Activated naive CD8-positive, alpha-beta T cell treated with anti-CD3 and anti-CD28 coated beads, Interleukin-2, amount 50 U/mL, for 16 hours (primary cell): ENCODE results near the gene ATP9B.

Experiments
- DNase-seq: peaks from one replicate; pipeline ENCODE4 v3.0.0-alpha.2; 2020; ENCODE audit warnings: low read depth, low spot score

Gene ATP9B, protein sequence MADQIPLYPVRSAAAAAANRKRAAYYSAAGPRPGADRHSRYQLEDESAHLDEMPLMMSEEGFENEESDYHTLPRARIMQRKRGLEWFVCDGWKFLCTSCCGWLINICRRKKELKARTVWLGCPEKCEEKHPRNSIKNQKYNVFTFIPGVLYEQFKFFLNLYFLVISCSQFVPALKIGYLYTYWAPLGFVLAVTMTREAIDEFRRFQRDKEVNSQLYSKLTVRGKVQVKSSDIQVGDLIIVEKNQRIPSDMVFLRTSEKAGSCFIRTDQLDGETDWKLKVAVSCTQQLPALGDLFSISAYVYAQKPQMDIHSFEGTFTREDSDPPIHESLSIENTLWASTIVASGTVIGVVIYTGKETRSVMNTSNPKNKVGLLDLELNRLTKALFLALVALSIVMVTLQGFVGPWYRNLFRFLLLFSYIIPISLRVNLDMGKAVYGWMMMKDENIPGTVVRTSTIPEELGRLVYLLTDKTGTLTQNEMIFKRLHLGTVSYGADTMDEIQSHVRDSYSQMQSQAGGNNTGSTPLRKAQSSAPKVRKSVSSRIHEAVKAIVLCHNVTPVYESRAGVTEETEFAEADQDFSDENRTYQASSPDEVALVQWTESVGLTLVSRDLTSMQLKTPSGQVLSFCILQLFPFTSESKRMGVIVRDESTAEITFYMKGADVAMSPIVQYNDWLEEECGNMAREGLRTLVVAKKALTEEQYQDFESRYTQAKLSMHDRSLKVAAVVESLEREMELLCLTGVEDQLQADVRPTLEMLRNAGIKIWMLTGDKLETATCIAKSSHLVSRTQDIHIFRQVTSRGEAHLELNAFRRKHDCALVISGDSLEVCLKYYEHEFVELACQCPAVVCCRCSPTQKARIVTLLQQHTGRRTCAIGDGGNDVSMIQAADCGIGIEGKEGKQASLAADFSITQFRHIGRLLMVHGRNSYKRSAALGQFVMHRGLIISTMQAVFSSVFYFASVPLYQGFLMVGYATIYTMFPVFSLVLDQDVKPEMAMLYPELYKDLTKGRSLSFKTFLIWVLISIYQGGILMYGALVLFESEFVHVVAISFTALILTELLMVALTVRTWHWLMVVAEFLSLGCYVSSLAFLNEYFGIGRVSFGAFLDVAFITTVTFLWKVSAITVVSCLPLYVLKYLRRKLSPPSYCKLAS

DNA sequence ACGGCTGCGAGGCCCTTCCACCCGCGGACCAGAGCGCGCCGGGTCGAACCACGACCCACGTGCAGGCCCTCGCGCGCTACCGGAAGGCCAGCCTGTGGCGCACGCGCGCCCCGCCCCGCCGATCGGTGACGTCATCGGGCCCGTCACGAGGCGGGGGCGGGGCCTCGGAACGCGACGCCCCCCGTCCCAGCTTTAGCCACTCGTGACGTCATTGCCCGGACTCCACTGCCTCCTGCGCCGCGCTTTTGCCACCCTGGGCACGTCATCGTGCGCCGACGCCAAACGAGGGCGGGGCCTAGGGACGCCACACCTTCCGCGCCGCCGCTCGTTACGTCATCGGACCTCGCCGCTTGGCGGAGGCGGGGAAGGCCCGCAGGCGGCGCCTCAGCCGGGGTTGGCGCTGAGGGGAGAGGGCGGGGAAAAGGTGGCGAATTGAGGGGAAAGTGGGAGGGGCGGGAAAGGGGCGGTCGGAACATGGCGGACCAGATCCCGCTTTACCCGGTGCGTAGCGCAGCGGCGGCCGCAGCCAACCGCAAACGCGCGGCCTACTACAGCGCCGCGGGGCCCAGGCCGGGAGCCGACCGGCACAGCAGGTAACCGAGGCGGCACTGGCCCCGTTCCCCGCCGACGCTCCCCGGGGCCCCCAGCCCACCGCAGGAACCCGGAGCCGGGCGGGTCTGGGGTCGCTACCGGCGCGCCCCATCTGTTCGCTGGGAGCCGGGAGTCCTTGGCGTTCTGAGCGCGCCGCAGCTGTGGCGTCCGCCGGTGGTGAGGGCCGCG, at the start of gene ATP9B:
Gene ATP9B (plus strand): TSS at position 458 of the 780 bp plus-strand sequence. CDS start 17 bp downstream, at position 475.
- DNase-seq = peak; percentile 95

DNA sequence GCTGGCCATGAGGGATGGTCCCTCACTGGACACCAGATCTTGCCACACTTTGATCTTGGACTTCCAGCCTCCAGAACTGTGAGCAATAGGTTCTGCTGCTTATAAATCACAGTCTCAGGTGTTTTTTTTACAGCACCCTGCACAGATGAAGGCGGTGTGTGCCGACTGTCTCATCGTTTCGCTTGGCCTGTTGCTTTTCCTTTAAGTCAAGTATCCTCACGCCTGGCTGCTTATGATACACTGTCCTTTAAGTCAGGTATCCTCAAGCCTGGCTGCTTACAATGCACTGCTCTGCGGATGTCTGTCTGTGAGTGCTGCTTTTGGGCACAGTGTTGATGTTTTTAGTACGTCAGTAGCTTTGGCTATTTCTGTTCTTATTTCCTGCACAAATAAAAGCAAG, 49.3 kb upstream of the ATP9B start:
- DNase-seq = no peak

DNA sequence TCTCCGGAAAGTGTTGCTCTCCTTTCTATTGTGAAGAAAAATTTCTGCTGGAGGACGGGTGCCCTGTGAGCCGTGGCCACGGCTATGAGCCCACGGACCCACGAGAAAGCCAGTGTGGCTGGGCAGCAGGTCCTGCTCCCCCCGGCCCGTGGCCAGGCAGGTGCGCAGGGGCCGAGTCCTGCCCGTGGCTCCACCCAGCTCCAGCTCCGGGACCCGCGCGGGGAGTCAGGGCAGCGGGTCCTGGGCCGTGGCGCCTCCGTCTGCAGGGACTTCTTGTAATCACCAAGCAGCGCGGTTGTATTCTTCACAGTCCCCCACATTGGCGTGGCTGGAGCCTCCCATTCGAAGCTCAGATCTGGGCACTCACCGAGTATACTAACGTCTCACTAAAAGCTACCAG, 46.6 kb upstream of the ATP9B start:
- no peak for DNase-seq

DNA sequence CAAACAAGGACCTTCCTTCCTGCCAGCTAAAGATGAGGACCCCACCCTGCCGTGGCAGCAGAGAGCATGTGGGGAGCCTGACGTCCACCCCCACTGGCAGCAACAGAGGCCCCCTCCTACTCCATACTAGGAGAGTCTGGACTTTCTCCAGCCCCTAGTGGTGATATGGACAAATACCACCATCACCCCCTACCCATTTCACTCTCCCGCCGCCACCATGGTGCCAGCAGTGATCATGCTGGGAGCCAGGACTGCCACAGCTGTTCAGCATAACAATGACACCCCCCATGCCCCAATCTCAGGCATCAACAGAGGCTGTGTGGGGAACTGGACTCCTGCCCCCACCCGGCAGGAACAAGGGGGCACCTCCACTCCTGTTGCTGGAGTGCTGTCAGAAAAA, 42.7 kb upstream of the ATP9B start:
- DNase-seq = no peak

DNA sequence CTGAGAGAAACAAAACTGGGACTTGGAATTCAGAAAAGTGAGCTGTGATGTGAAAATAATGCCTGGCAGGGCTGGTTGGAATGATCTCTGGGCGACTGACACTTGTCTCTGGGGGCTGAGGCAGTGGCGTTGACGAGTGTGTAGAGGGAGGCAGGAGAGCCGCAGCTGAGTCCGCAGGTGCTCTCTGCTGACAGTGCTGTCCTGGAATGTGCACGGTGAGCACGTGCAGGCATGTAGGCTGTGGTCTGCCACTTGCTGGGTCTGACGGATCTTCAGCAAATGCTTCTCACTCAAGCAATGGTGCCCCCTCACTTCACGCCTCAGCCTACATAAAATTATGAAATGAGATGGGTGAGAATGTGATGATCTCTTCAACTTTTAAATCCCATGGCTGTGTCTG, 38.5 kb upstream of the ATP9B start:
- no peak for DNase-seq

DNA sequence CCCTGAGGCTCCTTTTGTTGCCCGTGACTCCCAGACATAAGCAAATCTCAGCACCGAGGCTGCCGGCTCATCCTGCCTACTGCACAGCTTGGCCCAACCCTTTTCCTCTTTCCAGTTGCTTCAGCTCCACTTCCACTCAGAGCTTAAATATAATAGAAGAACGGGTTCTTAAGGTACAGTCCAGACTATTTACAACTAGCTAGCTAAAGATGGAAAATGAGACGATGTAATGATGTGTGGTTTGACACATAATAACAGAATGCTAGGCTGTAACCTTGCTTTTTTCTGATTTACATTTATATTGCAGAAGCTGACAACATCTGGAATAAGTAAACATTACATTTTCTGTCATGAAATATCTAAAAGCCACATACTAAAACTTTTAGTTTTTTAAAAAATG, 26.9 kb upstream of the ATP9B start:
- DNase-seq = no peak

DNA sequence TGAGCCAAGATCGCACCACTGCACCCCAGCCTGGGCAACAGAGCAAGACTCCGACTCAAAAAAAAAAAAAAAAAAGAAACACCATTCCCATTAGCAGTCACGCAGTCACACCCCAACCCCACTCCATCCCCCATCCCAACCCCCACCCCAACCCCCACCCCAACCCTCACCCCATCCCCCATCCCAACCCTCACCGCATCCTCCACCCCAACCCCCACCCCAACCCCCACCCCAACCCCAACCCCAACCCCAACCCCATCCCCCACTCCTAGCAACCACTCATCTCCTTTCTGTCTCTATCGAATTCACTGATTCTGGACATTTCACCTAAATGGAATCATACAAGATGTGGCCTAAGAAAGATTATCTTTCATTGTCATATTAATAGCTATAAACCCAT, 25.9 kb upstream of the ATP9B start:
- DNase-seq = no peak

DNA sequence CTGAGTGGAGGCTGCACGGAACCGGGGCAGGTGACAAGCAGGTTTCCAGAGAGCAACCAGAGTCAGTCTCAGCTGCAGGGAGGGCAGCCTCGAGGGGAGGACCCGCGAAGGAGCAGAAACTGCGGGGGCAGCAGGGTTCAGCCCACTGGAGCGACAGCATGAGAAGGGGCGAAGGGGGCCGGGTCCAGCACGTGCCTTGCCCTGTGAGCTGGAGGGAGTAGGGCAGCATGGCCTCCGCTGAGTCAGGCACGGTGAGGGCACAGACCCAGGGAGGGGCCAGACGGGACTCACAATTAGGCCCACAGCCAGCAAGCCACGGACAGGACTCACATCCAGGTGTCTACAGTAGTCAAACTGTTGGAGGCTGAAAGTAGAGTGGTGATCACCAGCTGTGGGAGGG, 22.7 kb upstream of the ATP9B start:
- DNase-seq = no peak

DNA sequence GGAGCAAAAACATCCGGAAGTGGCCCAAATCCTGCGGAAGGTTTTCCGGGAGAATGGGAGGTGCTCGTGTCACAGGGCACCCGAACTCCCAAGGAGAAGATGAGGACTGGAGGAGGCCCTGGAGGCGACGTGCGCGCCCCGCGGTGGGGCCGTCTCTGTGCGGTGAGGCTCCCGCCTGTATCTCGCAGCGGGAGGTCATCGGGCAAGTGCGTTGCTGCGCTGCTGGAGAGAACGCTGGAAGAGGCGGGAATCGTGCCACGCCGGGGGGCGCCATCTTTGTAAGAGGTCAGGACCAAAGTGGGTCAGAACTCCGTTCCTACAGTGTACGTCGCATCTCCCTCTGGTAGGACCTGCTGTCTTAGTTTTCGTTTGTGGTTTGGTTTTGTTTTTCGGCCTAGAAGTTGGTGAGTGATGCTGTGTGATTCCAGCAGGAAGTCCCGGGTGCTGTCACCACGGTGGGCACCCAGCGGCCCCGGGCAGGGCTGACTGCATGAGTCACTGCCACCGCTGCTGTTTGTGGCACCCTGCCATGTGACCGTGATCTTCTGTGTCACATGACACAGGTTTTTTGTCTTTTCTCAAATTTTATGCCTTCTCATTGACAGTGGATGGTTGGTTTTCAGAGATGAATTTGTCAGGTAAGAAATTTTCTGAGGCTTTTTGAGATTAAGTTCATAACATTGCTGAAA, 21.5 kb upstream of the ATP9B start:
- no peak for DNase-seq

DNA sequence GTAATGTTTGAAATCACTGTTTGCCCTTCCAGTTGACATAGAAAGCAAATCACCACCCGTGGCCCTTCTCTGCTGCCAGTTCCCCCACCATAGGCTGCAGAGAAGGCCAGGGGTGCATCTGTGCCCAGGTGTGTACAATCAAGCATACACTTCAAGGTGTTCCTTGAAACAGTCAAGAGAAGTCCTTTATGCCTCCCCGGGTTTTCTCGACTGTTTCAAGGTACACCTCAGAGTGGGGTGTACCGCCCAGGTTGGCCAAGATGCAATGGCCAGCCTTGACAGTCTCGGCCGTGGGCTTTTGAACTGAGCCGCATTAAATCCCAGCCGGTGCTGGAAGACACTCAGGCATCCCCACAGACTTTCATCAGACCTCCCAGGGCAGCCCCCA, 21.0 kb upstream of the ATP9B start:
- no peak for DNase-seq

DNA sequence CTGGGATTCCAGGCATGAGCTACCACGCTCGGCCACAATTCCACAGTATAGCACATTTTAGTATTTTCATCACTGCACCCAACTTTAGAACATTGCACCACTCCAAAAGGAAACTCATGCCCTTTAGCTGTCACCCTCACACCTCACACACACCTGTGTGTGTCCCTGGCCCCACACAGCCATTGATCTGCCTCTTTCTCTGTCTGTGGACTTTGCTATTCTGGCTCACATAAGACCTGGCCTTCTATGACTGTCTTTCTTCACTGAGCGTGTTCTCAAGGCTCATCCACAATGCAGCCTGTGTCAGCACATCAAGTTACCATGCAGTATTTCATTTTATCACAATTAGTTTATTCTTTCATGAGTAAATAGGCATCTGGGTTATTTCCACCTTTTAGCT, 19.7 kb upstream of the ATP9B start:
- DNase-seq = no peak

DNA sequence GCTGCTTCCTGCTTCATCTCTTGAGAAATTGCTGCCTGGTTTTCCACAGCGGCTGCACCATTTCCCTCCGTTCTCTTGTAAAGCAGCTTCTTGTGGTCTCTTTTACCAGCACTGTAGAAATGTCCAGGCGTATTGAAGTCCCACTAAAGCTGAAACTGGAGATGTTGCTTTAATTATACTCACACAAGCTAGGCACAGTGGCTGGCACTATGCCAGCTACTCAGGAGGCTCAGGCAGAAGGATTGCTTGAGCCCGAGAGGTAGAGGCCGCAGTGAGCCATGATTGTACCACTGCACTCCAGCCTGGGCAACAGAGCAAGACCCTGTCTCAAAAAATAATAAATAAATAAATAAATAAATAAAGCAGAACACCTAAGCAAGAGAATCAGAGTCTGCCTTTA, 19.2 kb upstream of the ATP9B start:
- no peak for DNase-seq

DNA sequence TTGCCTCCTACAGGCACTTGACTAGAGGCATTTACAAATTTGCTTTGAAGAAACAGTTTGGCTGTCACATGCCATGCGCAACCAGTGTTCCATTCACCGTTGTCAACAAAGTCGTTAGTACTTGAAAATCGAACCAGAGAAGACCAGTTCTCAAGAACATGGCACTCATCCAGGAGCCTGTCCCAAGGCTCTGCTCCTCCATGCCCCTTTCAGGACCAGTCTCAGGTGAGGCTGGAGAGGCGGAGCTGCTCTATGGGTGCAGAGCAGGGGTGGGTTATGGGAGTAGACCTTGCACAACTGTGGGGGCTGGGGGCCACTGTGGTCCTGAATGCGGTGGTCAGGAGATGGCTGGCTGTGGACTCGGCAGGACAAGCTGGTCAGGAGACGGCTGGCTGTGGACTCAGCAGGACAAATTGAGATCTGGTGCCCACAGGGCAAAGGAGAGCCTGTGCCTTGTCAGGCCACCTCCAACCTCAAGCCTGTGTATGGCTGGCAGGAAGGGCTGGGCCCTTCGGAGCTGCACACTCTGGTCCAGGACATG, 12.3 kb upstream of the ATP9B start:
- DNase-seq = no peak

DNA sequence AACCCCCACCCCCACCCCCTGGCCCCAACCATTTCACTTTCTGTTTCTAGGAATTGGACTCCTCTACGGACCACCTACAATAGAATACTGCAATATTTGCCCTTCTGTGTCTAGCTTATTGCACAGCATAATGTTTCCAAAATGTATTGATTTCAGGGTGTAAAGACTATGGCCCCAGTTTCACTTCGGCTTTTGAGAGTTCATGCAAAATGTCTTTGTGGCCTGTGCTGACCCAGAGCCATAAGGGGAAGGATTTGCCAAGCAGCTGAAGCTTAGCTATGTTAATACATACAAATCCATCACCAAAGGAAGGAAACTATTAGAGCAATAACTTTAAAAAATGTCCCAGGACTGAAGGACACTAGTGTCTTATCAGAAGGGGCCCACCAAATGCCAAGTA, 11.2 kb upstream of the ATP9B start:
- no peak for DNase-seq

DNA sequence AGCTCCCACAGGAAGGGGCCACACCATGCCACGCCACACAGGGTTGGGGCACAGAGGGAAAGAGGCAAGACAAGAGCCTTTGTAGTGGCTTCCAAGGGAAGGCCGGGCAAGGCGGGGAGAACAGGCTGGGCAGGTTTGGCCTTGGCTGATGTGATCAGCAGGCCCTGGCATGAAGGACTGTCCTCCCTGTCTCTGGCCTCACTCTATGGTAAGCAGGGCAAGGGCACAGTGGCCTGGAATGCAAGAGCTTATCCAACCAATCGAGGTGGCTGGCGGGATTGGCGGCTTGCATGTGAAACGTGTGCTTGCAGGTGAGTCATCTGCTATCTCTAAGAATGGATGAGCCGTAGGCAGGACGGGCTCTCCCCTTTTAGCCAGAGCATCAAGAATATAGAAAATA, 6.4 kb upstream of the ATP9B start:
- no peak for DNase-seq

DNA sequence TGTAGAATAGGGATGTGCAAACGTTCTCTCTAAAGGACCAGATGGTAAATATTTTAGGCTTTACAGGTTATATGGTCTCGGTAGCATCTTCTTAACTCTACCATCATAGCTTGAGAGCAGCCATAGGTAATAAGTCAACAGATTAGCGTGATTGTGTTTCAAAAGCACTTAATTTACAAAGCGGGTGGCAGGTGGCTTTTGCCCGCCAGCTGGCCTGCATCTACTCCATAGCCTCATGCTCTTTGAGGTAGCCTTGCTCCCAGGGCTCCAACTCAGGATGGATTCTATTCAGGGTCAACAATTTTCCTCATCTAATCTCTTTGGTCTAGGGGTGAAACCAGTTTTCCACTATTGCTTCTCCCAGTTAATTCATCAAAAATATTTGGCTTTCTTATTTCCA, 5.0 kb upstream of the ATP9B start:
- no peak for DNase-seq

DNA sequence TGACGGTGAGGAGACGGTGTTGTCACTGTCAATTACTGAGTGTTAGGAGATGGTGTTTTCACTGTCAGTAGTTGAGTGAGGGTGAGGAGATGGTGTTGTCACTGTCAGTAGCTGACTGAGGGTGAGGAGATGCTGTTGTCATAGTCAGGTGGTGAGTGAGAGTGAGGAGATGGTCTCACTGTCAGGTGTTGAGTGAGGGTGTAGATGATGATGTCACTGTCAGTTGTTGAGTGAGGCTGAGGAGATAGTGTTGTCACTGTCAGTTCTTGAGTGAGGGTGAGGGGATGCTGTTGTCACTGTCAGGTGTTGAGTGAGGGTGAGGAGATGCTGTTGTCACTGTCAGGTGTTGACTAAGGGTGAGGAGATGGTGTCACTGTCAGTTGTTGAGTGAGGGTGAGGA, 3.4 kb upstream of the ATP9B start:
- DNase-seq = no peak

DNA sequence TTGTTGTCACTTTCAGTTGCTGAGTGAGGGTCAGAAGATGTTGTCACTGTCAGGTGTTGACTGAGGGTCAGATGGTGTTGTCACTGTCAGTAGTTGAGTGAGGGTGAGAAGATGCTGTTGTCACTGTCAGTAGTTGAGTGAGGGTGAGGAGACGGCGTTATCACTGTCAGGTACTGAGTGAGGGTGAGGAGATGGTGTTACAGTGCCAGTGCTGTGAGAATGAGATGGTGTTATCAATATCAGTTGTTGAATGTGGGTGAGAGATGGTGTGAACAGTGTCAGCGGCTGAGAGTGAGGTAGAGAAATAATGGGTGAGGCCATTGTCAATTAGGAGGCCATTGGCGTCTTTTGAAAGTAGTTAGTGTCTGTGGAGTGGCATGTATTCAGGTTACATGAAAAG, 1.6 kb upstream of the ATP9B start:
- DNase-seq = no peak

DNA sequence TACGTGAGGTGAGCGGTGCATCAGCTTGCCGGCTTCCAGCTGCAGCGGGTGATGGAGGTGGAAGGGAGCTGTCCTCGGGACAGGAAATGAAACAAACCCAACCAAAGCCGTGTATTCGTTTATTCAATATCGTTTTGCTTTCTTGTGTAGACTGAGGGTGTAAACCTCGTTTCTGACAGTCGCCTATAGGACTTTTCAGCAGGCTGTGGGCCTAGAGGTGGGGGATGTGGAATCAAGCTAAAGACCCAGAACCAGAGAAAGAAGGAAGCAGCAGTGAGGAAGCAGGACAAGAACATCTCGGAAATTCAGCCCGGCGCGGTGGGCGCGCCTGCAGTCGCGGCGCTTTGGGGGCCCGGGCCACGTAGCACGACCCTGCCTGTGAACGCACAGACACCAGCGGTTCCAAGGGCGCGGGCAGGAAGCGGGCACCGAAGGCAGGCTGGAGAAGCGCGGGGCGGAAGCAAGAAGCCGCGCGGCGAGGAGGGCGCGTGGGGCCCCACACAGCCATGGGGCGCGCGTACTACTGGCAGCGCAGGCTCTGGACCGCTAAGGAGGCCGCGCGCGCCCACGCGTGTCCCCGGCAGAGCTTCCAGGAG, 755 bp upstream of the ATP9B start:
- no peak for DNase-seq

DNA sequence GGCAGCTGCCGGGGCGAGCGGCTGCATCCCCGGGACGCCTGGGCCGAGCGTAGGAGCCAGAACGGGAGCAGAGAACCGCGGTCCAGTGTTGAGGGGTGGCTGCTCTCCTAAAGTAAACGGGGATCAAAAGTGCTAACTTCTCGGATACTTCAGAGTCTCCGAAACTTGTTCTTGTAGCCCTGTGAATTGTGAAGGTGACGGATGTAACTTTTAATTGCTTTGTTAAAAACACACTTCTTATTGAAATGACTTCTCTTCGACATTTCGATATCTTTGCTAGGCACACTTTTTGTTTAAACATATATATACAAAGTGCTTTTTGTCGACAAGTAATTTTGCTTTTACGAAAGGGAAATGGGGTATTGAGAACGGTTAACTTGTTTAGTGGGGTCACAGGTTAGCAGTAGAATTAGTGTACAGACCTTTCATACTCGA, 540 bp downstream of the ATP9B start:
- DNase-seq = no peak
